ENCODE results near the gene HNRNPUL2. TPM values are rescaled to one million over a fixed set of nuclear protein-coding genes. Genes with fewer than 3 reads are reported as not detected.
A peak's percentile ranks its signal among the peaks of the same experiment; 100 is the strongest.

The HNRNPUL2 gene
- total and polyA plus RNA-seq, 9 of the 15 experiments (the other 6 are each of a cell fraction or from before 2014, with no cell fraction given) = 0.89 to 44.3 (median 15.2) TPM

DNA sequence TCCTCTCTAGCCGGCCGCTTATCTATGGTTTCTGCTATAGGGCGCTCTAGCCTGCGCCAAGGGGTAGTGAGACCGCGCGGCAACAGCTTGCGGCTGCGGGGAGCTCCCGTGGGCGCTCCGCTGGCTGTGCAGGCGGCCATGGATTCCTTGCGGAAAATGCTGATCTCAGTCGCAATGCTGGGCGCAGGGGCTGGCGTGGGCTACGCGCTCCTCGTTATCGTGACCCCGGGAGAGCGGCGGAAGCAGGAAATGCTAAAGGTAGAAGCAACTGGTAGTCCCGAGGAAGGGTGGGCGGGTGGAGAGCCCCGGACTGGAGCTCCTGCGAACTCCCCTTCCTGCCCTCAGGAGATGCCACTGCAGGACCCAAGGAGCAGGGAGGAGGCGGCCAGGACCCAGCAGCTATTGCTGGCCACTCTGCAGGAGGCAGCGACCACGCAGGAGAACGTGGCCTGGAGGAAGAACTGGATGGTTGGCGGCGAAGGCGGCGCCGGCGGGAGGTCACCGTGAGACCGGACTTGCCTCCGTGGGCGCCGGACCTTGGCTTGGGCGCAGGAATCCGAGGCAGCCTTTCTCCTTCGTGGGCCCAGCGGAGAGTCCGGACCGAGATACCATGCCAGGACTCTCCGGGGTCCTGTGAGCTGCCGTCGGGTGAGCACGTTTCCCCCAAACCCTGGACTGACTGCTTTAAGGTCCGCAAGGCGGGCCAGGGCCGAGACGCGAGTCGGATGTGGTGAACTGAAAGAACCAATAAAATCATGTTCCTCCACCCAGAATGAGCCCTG, 55.5 kb downstream of the HNRNPUL2 start, which contains the start of the genes LBHD1 and UQCC3 (continued):
- TF ChIP-seq CBX1 (IDR thresholded peaks at IDR 0.05; ENCODE audit: low read depth) = no peak; the same call in 1 of the 2 replicates
- no peak for TF ChIP-seq GATA2 (CRISPR knock-in tag; IDR thresholded peaks at IDR 0.05)
- 0 out of 2 replicates have a peak, but pooled peaks have one; percentile 21 for TF ChIP-seq MXI1 (IDR thresholded peaks at IDR 0.05; ENCODE audit: low read depth, low read length)
- no peak for TF ChIP-seq KDM1A (IDR thresholded peaks at IDR 0.05)
- no peak for TF ChIP-seq ZNF75A (CRISPR knock-in tag; IDR thresholded peaks at IDR 0.05)
- no peak for TF ChIP-seq POLR3G (IDR thresholded peaks at IDR 0.05; ENCODE audit: extremely low read depth, insufficient read length, insufficient replicate concordance)
- TF ChIP-seq FOXP1 (CRISPR knock-in tag; IDR thresholded peaks at IDR 0.05) = peak; percentile 92
- peak; percentile 60; the same call in 1 of the 2 replicates for TF ChIP-seq BHLHE40 (IDR thresholded peaks at IDR 0.05; ENCODE audit: low read length)
- TF ChIP-seq IRF2 (CRISPR knock-in tag; IDR thresholded peaks at IDR 0.05) = no peak
- TF ChIP-seq HOXB6 (CRISPR knock-in tag; IDR thresholded peaks at IDR 0.05; ENCODE audit: borderline replicate concordance) = no peak
- no peak for TF ChIP-seq HNRNPK (IDR thresholded peaks at IDR 0.05; ENCODE audit: low read depth, low read length, poor library complexity, severe bottlenecking)
- TF ChIP-seq, protein P1, sequence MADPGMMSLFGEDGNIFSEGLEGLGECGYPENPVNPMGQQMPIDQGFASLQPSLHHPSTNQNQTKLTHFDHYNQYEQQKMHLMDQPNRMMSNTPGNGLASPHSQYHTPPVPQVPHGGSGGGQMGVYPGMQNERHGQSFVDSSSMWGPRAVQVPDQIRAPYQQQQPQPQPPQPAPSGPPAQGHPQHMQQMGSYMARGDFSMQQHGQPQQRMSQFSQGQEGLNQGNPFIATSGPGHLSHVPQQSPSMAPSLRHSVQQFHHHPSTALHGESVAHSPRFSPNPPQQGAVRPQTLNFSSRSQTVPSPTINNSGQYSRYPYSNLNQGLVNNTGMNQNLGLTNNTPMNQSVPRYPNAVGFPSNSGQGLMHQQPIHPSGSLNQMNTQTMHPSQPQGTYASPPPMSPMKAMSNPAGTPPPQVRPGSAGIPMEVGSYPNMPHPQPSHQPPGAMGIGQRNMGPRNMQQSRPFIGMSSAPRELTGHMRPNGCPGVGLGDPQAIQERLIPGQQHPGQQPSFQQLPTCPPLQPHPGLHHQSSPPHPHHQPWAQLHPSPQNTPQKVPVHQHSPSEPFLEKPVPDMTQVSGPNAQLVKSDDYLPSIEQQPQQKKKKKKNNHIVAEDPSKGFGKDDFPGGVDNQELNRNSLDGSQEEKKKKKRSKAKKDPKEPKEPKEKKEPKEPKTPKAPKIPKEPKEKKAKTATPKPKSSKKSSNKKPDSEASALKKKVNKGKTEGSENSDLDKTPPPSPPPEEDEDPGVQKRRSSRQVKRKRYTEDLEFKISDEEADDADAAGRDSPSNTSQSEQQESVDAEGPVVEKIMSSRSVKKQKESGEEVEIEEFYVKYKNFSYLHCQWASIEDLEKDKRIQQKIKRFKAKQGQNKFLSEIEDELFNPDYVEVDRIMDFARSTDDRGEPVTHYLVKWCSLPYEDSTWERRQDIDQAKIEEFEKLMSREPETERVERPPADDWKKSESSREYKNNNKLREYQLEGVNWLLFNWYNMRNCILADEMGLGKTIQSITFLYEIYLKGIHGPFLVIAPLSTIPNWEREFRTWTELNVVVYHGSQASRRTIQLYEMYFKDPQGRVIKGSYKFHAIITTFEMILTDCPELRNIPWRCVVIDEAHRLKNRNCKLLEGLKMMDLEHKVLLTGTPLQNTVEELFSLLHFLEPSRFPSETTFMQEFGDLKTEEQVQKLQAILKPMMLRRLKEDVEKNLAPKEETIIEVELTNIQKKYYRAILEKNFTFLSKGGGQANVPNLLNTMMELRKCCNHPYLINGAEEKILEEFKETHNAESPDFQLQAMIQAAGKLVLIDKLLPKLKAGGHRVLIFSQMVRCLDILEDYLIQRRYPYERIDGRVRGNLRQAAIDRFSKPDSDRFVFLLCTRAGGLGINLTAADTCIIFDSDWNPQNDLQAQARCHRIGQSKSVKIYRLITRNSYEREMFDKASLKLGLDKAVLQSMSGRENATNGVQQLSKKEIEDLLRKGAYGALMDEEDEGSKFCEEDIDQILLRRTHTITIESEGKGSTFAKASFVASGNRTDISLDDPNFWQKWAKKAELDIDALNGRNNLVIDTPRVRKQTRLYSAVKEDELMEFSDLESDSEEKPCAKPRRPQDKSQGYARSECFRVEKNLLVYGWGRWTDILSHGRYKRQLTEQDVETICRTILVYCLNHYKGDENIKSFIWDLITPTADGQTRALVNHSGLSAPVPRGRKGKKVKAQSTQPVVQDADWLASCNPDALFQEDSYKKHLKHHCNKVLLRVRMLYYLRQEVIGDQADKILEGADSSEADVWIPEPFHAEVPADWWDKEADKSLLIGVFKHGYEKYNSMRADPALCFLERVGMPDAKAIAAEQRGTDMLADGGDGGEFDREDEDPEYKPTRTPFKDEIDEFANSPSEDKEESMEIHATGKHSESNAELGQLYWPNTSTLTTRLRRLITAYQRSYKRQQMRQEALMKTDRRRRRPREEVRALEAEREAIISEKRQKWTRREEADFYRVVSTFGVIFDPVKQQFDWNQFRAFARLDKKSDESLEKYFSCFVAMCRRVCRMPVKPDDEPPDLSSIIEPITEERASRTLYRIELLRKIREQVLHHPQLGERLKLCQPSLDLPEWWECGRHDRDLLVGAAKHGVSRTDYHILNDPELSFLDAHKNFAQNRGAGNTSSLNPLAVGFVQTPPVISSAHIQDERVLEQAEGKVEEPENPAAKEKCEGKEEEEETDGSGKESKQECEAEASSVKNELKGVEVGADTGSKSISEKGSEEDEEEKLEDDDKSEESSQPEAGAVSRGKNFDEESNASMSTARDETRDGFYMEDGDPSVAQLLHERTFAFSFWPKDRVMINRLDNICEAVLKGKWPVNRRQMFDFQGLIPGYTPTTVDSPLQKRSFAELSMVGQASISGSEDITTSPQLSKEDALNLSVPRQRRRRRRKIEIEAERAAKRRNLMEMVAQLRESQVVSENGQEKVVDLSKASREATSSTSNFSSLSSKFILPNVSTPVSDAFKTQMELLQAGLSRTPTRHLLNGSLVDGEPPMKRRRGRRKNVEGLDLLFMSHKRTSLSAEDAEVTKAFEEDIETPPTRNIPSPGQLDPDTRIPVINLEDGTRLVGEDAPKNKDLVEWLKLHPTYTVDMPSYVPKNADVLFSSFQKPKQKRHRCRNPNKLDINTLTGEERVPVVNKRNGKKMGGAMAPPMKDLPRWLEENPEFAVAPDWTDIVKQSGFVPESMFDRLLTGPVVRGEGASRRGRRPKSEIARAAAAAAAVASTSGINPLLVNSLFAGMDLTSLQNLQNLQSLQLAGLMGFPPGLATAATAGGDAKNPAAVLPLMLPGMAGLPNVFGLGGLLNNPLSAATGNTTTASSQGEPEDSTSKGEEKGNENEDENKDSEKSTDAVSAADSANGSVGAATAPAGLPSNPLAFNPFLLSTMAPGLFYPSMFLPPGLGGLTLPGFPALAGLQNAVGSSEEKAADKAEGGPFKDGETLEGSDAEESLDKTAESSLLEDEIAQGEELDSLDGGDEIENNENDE (IDR thresholded peaks at IDR 0.05; ENCODE audit: low read depth, low read length) = no peak
- no peak for TF ChIP-seq ZNF347 (CRISPR knock-in tag; IDR thresholded peaks at IDR 0.05; ENCODE audit: low read depth)
- TF ChIP-seq, protein P2, sequence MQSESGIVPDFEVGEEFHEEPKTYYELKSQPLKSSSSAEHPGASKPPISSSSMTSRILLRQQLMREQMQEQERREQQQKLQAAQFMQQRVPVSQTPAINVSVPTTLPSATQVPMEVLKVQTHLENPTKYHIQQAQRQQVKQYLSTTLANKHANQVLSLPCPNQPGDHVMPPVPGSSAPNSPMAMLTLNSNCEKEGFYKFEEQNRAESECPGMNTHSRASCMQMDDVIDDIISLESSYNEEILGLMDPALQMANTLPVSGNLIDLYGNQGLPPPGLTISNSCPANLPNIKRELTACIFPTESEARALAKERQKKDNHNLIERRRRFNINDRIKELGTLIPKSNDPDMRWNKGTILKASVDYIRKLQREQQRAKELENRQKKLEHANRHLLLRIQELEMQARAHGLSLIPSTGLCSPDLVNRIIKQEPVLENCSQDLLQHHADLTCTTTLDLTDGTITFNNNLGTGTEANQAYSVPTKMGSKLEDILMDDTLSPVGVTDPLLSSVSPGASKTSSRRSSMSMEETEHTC (IDR thresholded peaks at IDR 0.05) = 0 out of 2 replicates have a peak, but pooled peaks have one; percentile 12
- TF ChIP-seq ZNF830 (CRISPR knock-in tag; IDR thresholded peaks at IDR 0.05) = no peak
- peak; percentile 80 for TF ChIP-seq SAFB (IDR thresholded peaks at IDR 0.05; ENCODE audit: borderline replicate concordance, low read depth, low read length)
